Epithelial cell of proximal tubule (primary cell): ENCODE measurements around the gene NOP14. TPM values are rescaled to one million over a fixed set of nuclear protein-coding genes. Genes with fewer than 3 reads are reported as not detected.
"Not testable (repeated sequence)": the region's sequence is repeated elsewhere in the genome, so short reads cannot be mapped to it uniquely, and the experiment has no call there.

Source experiments
- DNase-seq: peaks from one replicate; pipeline ENCODE4 v3.0.0-alpha.2; 2011; ENCODE audit warnings: low read depth
- H3K4me3 ChIP-seq: 2 replicates; pipeline ENCODE4 v1.5.1; 2011; ENCODE audit warnings: low read depth, mild to moderate bottlenecking, low read length
- CTCF ChIP-seq: conservative IDR thresholded peaks from 2 replicates; pipeline ENCODE4 v1.5.1; 2012; ENCODE audit warnings: low read depth, mild to moderate bottlenecking, low read length
- total RNA-seq: library from RNA; depleted of rRNA; stranded (reverse); fragments of >200 nt; gene quantifications from 2 replicates; pipeline ENCODE4 v1.2.3, GENCODE V29; 2015

The NOP14 gene
- total RNA-seq, 1 donor from 2014 or later: 26.0 TPM

- DNase-seq: no peak
- no peak for TF ChIP-seq CTCF
- no peak overlapping the region for H3K4me3 ChIP-seq
Observed at GRCh38 chr4:2941138-2942036, 21.8 kb downstream of the NOP14 start.

DNA sequence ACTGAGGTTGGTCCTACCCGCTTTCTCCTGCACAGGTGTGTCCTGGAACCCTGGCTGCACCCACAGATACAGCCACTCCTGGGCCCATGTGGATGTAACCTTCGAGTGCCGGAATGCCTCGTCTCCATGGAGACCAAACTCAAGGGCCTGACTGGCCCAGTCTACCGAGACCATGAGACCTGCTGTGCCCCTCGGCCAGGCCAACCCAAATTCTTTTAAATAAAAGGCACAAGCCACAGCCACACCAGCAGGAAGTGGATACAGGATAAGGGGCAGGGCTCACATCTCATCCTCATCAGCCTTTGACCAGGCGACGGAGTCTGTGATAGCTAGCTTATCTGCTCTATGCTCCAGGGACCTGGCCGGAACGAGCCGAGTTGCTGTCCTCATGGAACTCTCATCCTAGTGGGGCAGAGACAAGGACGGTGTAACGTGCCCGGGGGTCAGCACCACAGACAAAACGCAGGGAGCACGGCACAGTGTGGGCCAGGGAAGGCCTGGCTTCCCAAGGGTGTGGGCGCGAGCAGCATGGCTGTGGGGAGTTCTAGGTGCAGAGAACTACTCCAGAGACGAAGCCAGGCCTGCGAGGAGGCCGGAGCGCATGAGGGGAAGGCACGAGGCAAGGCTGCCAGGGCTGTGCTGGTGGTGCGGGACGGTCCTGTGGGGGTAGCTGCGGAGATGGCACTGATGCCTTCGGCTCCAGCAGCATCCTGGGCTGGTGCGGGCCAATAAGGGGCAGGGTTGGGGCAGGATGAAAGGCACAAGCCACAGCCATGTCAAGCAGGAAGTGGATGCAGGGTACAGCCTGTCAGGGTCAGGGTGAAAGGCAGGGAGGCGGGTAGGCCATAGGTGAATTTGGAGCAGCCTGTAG, 22.7 kb downstream of the NOP14 start:
- H3K4me3 ChIP-seq: no peak overlapping the region
- DNase-seq: no peak
- no peak for TF ChIP-seq CTCF

- no peak for DNase-seq
- TF ChIP-seq CTCF: no peak
- no peak overlapping the region for H3K4me3 ChIP-seq
Observed at GRCh38 chr4:2939383-2940243, 23.6 kb downstream of the NOP14 start.

DNA sequence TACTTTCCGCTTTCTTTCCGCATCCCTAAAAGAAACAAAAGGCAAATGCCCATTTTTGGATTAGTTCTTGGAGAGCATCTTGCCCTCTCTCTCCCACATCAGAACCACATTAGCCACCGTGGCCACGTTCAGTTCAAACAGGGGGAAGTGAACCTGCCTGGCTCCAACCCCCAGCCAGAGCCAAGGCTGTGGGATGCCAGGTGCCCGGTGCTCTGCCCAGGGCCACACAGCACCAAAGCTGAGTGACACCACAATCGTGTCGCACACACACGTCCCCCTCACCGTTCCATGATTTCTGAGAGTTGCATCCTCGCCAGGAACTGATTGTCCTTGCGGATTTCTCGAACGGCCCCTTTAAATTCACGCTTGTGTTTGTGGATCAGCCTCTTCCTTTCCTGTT, 24.3 kb downstream of the NOP14 start:
- H3K4me3 ChIP-seq: no peak overlapping the region
- TF ChIP-seq CTCF: no peak
- DNase-seq: no peak

GRCh38 chr4:2938411-2938810, 24.8 kb downstream of the NOP14 start:
- DNase-seq, H3K4me3 ChIP-seq: not testable (repeated sequence)

- no peak for TF ChIP-seq CTCF
- H3K4me3 ChIP-seq: no peak overlapping the region
- DNase-seq: no peak
Observed at GRCh38 chr4:2937986-2938385, 25.2 kb downstream of the NOP14 start.
